ENCODE results near the gene TMEFF2.

The TMEFF2 gene

GRCh38 chr2:192016265-192016664 lies 178.5 kb downstream of the TMEFF2 start:
- DNase-seq (ENCODE audit: low read depth in 2 of 2), result no peak

DNA sequence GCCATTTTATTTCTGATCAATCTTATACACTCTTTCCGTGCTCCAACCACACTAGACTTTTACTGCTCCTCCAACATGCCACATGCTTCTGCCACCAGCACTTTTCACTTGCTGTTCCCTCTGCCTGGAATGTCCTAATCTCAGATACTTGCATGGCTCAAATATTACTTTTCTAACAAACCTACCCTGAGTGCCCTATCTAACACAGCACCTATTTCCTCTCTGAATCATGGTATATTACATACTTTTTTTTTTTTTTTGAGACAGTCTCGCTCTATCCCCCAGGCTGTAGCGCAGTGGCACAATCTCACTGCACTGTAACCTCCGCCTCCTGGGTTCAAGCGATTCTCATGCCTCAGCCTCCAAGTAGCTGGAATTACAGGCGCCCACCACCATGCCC lies 181.5 kb downstream of the TMEFF2 start:
- no peak for DNase-seq (ENCODE audit: low read depth in 2 of 2)

DNA sequence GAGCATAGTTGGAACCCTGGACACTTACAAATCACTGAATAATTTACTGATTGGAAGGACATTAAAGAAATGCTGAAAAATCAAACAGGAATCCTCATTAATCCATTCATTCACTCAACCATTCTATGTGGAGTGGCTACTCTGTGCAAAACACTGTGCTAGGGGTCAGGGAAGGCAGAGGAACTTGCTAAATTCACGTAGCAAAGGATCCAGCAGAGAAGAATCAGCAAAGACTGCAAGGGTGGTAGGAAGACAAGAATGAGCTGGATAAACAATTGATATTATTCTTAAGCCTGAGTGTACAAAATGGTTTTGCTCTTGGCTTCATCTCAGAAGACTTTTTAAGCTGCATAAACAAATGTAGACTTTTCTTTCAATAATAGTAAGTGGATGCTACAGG lies 183.5 kb downstream of the TMEFF2 start:
- DNase-seq (ENCODE audit: low read depth in 2 of 2), result no peak

DNA sequence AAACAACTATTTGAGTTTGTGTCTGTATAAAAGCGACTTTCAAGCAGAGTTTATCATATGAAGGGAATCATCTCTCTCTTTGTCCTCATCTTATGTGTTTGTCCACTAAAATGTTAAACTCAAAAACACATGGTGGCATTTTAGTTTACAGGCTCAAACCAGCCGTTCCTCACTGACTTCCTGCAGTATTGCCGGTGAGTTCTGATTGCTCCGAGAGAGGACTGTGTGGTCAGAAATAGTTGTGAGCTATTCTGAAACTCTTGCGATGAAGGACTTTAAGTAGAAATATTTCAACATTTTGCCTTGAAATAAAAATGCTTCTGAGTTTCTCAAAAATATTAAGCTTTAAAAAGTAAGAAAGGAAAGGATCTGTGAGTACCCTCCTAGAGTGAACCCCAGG lies 184.7 kb downstream of the TMEFF2 start:
- DNase-seq (ENCODE audit: low read depth in 2 of 2), result no peak

DNA sequence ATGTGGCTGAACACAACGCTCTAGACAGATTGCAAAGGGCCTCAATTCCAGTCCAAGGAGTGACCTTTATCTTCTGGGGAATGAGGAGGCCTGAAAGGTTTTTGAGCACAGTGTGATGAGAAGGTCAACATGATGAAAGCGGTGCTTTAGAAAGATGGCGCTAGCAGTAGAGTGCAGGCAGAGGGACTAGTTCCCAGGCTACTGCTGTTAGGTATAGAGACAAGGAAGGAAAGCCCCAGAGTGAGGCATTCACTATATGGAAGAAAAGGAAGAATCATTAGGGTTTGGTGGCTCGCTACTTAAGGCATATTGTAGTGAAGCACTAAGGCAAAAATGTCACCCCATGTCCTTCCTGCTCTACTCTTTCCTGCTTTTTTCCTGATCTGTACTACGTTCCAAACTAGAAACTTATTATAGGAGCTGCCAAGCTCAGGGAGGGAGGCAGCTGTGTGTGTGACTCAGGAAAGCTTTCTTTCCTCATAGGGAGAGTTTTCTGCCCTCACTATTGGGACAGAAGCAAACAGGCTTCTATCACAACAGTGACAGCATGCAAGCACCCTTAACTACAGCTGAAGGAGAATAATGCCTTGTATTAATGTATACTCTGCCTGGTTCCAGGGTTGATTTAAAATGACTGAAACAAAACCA lies 187.0 kb downstream of the TMEFF2 start:
- no peak for DNase-seq (ENCODE audit: low read depth in 2 of 2)

GRCh38 chr2:192005211-192005610 lies 189.5 kb downstream of the TMEFF2 start:
- DNase-seq (ENCODE audit: low read depth in 2 of 2), result no peak

DNA sequence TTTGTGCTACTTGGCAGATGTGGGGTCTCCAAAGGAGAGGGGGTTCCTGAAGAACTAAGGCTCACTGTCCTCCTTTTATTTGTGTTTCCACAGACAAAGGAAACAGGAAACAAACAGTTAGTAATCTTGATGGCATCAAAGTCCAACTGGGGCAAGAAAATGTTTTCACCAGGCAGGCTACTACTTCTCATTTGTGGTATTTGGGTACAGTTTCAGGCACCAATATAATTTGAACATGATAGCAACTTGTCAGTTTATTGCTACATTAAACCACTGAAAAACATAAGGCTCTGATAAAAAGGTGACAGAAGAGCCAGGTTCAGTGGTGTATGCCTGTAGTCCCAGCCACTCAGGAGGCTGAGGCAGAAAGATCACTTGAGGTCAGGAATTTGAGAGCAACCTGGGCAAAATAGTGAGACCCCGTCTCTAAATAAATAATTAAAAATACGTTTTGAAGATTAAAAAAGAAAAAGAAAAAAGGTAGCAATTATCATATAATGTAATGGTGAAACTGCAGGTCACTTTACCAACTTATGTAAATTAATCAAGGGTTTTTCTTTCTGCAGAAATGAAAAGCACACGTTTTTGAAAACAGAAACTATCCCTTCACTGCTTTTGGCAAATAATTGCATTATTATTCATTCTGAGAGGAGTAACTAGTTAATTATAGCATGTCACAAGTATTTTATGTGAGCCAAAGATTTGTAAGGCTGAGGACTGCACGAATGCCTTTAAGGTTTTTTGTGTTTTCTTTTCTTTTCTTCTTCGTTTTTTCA lies 190.4 kb downstream of the TMEFF2 start:
- no peak for DNase-seq (ENCODE audit: low read depth in 2 of 2)

DNA sequence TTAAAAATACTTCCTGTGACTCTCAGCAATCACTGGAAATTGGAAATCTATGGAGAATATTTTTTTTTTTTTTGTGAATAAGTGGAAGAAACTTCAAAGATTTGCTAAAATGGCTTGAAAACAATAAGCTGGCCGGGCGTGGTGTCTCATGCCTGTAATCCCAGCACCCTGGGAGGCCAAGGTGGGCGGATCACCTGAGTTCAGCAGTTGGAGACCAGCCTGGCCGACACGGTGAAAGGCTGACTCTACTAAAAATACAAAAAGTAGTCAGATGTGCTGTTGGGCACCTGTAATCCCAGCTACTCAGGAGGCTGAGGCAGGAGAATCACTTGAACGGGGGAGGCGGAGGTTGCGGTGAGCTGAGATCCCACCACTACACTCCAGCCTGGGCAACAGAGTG lies 192.3 kb downstream of the TMEFF2 start:
- no peak for DNase-seq (ENCODE audit: low read depth in 2 of 2)

DNA sequence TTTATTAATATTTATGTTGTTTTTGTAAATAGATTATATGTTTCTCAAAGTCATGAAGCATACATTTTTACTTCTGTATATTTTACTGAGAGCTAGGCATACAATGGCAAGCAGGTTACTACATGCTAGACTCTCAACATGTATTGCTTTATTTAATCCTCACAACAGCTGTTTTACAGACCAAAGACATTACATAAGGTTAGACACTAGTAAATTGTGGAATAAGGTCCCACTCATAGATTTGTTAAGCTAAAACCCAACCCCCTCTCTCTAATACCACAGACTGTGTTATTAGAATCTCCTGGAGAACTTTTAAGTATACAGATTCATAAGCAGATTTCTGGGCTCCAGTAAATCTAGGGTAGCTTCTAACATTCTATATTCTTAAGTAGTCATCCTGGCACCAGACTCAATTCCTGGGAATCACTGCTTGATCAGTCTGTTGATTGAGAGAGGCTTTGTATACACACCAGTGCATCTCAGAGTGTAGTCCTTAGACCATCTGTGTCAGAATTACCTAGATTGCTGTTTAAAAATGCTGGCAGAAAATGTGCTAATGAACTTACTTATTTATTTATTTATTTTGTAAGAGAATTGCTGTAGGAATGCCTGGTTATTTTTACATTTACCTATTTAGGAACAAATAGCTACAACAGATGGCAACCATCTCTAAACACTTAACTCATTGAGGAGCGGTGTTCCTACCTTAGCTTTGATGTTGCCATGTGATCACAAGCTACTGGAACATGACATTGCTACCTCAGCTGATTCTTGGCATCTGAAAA lies 194.3 kb downstream of the TMEFF2 start:
- no peak for DNase-seq (ENCODE audit: low read depth in 2 of 2)

DNA sequence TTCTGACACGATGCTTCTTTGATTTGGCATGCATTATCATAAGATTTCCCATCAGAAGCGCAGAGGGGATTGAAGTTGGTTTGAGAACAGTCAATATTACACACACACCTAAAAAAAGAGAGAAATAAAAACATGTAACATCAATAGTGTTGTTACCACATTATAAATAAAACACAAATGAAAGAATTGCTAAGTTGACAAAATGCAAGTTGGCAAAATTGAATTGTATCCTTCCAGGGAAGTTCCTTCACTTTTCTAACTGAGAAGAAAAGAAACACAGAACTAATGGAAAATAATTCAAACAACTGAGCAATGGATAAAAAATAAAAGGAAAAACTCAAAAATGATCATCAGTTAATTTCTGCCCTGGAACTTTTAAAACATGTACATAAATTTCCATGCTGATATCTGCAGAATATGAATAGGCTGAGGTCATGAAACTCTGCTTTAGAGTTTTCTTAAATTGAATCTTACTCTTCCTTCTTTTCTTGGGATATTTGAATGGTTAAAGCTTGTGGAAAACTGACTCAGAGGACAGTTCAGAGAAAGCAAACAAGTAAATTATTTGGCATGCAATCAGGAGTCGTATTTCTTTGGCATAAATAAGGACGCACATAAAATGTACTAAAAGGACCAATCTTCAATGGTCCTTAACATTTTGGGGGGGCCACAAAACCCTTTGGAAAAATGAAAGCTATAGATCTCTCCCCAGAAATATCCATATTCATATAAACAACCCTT lies 195.5 kb downstream of the TMEFF2 start:
- DNase-seq (ENCODE audit: low read depth in 2 of 2), result no peak

DNA sequence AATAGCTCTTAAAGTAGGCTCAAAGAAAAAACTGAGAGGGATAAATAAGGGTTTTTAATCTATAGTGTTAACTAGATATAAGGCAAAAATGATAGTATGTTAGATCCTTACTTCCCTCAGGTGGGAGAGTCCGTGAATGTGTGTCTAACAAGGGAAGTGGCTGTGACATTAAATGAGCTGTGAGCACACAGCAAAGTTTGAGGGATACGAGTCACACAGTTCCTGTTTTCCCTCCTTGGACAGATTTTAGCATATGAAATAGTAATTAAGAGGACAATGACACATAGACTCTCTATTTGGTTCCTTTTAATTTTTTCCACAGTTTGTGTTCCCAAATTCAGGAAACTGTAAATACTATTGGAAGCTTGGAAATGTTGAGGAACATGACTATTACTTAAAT lies 199.4 kb downstream of the TMEFF2 start:
- no peak for DNase-seq (ENCODE audit: low read depth in 2 of 2)

DNA sequence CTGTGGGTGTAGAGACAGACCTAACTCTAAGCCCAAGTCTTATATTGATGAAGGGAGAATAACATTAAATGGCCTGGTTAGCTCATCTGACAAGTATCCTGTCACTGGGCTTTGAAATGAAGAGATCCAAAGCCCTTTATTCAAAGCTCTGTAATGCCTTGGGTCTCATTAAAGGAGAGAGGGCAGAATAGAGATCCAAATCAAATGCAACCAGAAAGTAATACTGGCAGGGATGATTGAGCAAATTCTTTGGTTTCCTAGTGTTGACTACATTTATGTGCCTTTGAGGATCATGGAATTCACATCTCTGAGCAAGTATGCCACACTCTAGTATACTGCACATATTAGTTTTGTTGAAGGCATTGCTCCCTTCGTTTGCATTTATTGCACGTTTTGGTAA lies 200.0 kb downstream of the TMEFF2 start:
- no peak for DNase-seq (ENCODE audit: low read depth in 2 of 2)

GRCh38 chr2:191991442-191991841 lies 203.3 kb downstream of the TMEFF2 start:
- no peak for DNase-seq (ENCODE audit: low read depth in 2 of 2)

DNA sequence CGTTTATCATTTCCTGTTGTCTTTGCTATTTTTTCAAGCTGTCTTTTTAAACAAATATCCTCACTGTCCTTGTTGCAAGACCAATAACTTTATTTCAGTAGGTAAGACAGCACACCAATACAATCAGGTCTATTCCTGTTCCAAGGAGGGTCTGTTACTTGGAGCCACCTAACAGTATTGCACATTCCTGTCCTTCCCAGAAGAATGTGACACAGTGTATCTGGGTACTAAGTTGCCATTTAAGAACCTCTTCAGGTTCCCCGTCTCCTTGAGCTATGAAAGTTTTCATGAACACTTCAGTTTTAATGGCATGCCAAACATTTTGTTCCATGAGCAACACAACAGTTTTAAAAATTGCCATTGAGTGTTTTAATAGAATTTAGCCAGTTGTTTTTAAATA lies 209.0 kb downstream of the TMEFF2 start:
- no peak for DNase-seq (ENCODE audit: low read depth in 2 of 2)

- no peak for DNase-seq (ENCODE audit: low read depth in 2 of 2)
Measured at GRCh38 chr2:191983591-191983990, 211.1 kb downstream of the TMEFF2 start.

DNA sequence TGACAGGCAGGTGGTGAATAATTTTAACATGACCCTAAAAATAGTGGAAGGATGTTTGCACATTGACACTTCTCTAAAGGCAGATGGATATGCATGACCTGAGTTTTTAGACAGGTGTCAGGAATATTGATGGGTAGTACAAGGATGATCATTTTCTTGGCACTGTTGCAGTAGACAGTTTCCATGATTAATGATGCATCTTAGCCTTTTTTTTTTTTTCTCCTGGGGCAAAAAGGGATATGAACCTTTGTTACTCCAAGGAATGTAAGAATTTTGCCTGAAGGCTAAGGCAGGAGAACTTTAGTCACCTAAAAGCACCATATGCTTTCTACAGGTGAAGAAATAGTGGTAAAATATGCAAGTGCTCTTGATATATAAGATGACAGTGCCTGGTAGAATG lies 211.5 kb downstream of the TMEFF2 start:
- no peak for DNase-seq (ENCODE audit: low read depth in 2 of 2)

DNA sequence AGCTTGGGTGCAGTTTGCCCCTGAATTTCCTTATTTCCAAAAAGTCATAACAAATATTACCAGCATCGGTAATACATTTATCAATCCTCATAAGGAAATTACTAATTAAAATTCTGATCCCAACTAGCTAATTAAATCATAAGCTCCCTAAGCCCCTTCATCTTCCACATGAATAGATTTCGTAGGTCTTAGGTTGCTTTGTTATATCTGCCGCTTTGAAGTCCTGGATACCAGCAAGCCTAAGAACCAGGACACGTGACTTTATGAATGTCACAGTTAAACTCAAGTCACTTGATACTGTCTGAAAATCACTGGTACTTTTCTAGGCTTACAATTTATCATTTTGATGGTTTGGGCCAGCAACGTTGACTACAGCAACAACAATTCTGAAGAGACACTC lies 213.0 kb downstream of the TMEFF2 start:
- no peak for DNase-seq (ENCODE audit: low read depth in 2 of 2)

- no peak for DNase-seq (ENCODE audit: low read depth in 2 of 2)
Measured at GRCh38 chr2:191980483-191980882, 214.2 kb downstream of the TMEFF2 start.

DNA sequence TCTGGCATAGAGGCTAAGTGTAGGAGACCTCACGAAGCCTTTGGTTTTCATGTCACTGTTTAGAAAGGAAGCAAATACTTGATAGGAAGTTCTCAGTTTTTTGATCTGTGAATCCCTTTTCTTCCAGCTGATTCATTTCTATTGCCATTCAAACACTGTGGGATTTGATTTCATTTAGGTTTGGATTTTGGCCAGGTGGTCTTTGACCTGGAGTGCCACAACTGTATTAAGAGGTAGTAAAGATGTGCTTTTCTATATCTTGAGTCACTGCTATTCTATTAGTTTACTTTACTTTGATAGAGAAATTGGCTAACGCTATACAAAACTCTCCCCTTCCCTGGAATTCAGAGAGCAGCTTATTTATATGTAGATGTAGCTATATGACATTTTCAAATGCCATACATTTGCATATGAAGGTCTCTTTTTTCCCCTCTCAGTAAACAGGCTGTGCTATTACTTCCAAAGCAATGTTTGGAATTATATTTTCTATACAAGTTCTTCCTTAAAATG lies 215.5 kb downstream of the TMEFF2 start:
- DNase-seq (ENCODE audit: low read depth in 2 of 2), result no peak

DNA sequence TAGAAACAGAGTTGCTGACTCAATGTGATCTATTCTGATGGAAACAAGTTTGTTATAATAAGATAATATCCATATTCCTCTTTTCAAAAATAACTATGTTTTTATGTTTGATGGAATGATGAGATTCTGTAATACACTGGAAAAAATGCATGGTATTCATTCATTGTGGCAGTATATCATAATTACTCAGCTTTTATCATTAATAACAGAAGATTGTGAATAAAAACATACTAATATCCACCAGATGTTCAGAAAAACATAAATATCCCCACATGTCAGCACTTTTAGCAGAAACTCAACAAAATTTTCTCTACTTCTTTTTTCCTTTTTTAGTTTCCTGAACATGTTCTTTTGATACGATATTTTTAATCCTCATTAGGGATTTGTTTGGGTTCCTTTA lies 217.0 kb downstream of the TMEFF2 start:
- DNase-seq (ENCODE audit: low read depth in 2 of 2), result no peak

- no peak for DNase-seq (ENCODE audit: low read depth in 2 of 2)
Measured at GRCh38 chr2:191976436-191976835, 218.3 kb downstream of the TMEFF2 start.

DNA sequence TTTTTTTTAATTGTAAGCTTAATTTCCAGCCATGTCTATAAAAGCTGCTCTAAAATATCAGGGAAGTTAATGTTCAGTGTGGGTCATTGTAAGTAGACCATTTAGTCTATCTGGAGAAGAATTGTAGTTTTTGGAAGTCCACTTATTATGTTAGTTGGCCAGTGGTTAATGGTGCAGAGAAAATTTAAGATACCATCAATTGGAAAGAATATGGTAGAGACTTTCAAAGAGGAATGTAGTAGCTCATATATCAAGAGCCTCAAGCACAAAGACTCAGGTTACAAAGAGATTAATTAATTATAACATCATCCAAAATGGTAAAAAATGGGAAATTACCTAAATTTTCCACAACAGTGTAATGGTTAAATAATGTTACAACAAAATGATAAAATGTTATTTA lies 220.1 kb downstream of the TMEFF2 start:
- no peak for DNase-seq (ENCODE audit: low read depth in 2 of 2)

All from stimulated activated CD4-positive, alpha-beta T cell treated with anti-CD3 and anti-CD28 coated beads, Interleukin-1b, Interleukin-23, amount 100 ng/mL, for 1 hour (primary cell).